AG04450 (cell line): ENCODE results near the gene TRMT2A. TPM values are rescaled to one million over a fixed set of nuclear protein-coding genes. Genes with fewer than 3 reads are reported as not detected.

Experiments used
- CTCF ChIA-PET: fragments of 300-600, 350-600 bp; formaldehyde crosslinking; extraction: SDS; loops from one replicate; lab custom pipeline; 2022; ENCODE audit warnings: antibody characterized with exemption, inconsistent platforms; lab: Charles Lee
- POLR2A ChIA-PET: fragments of 350-600 bp; formaldehyde crosslinking; extraction: SDS; loops from one replicate; lab custom pipeline; 2021; ENCODE audit warnings: antibody characterized with exemption, inconsistent platforms; lab: Yijun Ruan, JAX
- DNase-seq: peaks from one replicate; pipeline ENCODE4 v3.0.0-alpha.2; 2011; ENCODE audit warnings: low read depth, low spot score
- H3K27ac ChIP-seq: one replicate; pipeline ENCODE4 v1.5.1; 2012; ENCODE audit warnings: low read depth, low read length, control low read depth
- H3K27me3 ChIP-seq: one replicate; pipeline ENCODE4 v1.6.0; 2012; ENCODE audit warnings: low read length; ENCODE audit not compliant: control insufficient read depth, insufficient read depth
- H3K4me3 ChIP-seq: 2 replicates; pipeline ENCODE4 v1.5.1; 2011; ENCODE audit warnings: mild to moderate bottlenecking, low read depth, low read length, control low read depth
- H3K9me3 ChIP-seq: 2 replicates; pipeline ENCODE4 v1.5.1; 2012; ENCODE audit warnings: low read length; ENCODE audit not compliant: control insufficient read depth, insufficient read depth
- polyA plus RNA-seq: library from polyadenylated mRNA; depleted of rRNA; stranded (reverse); fragments of >200 nt; gene quantifications from 2 replicates; pipeline ENCODE4 v1.2.3, GENCODE V29; 2011
- TF ChIP-seq, protein P1 (sequence below): IDR thresholded peaks from 2 replicates; pipeline ENCODE4 v1.5.1; 2011; ENCODE audit warnings: low read depth, low read length, control low read depth, inconsistent platforms

Gene TRMT2A
- polyA plus RNA-seq, 1 experiment: 15.6 TPM

DNA sequence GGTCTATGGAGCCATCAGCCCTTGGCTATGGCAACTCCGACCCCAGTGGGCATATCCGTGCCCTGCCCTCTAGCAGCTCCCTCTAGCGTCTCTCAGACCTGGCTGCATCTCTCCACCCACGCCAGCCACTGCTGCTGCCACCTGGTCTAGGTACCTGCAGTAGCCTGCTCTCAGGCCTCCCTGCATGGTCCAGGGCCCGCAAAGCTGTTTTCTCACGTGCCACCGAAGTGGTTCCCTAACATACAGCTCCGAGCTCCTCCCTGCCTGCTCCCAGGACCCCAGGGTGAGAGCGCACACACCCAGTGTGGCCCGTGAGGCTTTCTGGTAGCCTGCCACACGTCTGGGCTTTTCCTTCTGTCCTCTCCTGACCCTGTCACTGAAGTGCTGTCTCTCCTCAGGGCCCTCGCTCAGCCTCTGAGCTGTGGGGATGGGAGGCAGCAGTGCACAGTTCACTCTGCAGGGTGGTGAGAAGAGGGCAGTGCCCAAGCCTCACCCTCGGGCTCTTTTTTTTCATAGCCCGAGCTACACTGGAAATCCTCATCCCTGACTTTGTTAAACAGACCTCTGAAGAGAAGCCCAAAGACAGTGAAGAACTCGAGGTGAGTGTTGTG, 22.7 kb downstream of the TRMT2A start:
- no peaks in the 10 kb centered on the region for H3K27me3 ChIP-seq
- H3K4me3 ChIP-seq: no peak overlapping the region
- TF ChIP-seq, protein P1, sequence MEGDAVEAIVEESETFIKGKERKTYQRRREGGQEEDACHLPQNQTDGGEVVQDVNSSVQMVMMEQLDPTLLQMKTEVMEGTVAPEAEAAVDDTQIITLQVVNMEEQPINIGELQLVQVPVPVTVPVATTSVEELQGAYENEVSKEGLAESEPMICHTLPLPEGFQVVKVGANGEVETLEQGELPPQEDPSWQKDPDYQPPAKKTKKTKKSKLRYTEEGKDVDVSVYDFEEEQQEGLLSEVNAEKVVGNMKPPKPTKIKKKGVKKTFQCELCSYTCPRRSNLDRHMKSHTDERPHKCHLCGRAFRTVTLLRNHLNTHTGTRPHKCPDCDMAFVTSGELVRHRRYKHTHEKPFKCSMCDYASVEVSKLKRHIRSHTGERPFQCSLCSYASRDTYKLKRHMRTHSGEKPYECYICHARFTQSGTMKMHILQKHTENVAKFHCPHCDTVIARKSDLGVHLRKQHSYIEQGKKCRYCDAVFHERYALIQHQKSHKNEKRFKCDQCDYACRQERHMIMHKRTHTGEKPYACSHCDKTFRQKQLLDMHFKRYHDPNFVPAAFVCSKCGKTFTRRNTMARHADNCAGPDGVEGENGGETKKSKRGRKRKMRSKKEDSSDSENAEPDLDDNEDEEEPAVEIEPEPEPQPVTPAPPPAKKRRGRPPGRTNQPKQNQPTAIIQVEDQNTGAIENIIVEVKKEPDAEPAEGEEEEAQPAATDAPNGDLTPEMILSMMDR: no peak
- H3K27ac ChIP-seq: no peak overlapping the region
- ChIA-PET CTCF (no interaction called here), POLR2A (interaction anchor here (0.5 kb wide), 1 partner anchor 24 kb away, joined by 9 read pairs; no protein-coding TSS in a partner anchor)
- no peaks in the 10 kb centered on the region for H3K9me3 ChIP-seq
- DNase-seq: no peak

DNA sequence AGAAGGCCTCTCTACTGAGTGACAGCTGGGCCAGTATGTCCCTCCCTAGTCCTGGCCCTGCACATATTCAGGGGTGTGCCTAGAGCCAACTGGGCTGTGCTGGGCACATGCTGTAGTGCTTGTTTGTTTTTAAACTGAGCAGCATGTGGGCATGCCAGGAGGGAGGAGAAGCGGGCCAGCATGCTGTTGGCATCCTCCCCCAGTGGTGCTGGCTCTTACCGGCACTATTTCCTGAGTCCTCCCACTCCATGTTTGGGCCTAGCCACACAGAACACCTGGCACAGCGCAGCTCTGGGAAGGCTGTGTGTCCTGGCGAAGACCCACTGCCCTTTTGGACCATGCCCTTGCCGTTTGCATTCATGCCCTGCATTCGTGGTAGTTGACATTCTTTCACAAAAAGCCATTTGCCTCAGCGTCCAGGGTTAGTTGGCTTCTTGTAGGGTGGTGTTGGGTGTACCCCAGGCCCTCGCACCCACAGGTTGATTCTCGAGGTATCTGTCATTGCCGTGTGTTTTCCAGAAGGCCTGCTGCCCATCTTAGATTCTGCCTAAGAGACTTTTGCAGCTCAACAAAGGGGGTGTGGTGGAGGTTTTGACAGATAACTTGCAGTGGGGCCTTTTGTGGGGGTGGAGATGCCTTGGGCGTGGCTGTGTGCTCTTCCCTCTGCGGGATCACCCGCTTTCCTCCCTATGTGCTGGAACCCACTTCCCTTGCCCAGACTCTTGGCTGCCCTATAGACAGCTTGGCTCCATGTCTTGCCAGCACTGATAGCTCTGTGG, 23.4 kb downstream of the TRMT2A start:
- POLR2A ChIA-PET: no interaction called here
- TF ChIP-seq, protein P1: no peak
- Histone ChIP-seq H3K9me3 (no peaks in the 10 kb centered on the region), H3K27me3 (no peaks in the 10 kb centered on the region), H3K27ac (no peak overlapping the region), H3K4me3 (no peak overlapping the region)
- DNase-seq: no peak
- CTCF ChIA-PET: no interaction called here

DNA sequence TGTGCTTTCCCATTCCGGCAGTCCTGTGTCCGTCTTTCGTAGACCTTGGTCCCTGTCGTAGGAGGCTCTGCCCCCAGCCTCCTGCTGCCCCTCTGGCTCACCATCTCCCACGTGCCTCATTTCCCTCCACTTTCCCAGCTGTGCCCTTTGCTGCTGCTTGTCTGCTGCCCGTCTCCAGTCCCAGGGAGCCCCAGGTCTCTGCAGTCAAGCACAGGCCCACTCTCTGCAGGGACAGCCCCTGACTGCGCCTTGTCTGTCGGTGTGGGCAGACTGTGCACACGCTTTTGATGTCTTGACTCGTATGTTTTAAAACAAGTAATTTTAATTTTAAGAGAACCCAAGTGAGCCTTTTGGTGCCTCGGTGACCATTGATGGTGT, 24.6 kb downstream of the TRMT2A start:
- Histone ChIP-seq H3K4me3 (no peak overlapping the region), H3K27ac (no peak overlapping the region), H3K27me3 (no peaks in the 10 kb centered on the region), H3K9me3 (no peaks in the 10 kb centered on the region)
- DNase-seq: no peak
- ChIA-PET POLR2A (no interaction called here), CTCF (no interaction called here)
- TF ChIP-seq, protein P1: no peak

DNA sequence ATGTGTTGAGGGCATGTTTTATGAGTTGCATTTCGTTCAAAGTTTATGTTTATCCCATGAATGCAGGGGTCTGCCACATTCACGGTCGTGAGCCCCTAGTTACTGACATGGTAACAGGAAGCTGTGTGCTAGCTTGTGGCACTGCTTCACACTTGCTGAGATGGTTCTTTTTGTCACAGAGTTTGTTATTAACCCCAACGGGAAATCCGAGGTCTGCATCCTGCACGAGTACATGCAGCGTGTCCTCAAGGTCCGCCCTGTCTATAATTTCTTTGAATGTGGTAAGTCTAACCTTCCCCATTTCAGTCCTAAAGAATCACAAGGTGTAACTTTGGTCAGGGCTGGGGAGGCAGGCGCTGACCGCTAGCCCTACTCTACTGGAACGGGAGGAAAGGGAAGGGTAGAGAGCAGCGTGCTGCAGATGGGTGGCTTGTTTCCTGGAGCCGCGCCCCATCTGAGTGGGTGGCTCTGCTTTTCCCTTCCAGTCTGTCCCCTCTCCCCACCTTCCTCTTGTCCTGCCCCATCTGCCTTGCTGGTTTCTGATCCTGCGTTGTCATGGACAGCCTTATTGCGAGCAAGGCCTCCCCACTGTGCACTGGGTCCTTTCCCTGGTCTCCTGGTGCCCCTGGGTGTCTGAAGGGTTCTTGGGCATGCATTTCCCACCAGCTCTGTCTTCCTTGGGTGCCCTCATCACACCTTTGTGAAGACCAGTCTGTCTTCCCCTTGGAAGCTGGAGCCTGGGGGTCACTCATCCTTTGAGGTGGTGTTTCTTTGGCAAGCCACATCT, 25.1 kb downstream of the TRMT2A start:
- DNase-seq: no peak
- no peak overlapping the region for H3K4me3 ChIP-seq
- no peaks in the 10 kb centered on the region for H3K9me3 ChIP-seq
- no peaks in the 10 kb centered on the region for H3K27me3 ChIP-seq
- no peak overlapping the region for H3K27ac ChIP-seq
- TF ChIP-seq, protein P1: no peak
- CTCF ChIA-PET: no interaction called here
- POLR2A ChIA-PET: no interaction called here
